GOT3 (cell line): ENCODE data around the gene SLC16A1.
"Not testable (repeated sequence)": the region's sequence is repeated elsewhere in the genome, so short reads cannot be mapped to it uniquely, and the experiment has no call there.

ENCODE experiments used
- DNase-seq: peaks from one replicate; lab custom pipeline; 2025; ENCODE audit warnings: mixed read lengths; lab: John Stamatoyannopoulos, UW

Gene SLC16A1

GRCh38 chr1:112955773-112956543 is at the start of gene SLC16A1:
Gene SLC16A1 (minus strand): TSS chr1:112956196. CDS start chr1:112929308, 26,888 bp downstream.
- peak; percentile 49 for DNase-seq

- no peak for DNase-seq
Measured at GRCh38 chr1:113003751-113004690, 48.0 kb upstream of the SLC16A1 start.

GRCh38 chr1:113002297-113002696 is 46.3 kb upstream of the SLC16A1 start:
- no peak for DNase-seq

GRCh38 chr1:112998592-112999235 is 42.7 kb upstream of the SLC16A1 start:
- DNase-seq, result no peak

GRCh38 chr1:112997781-112998180 is 41.8 kb upstream of the SLC16A1 start:
- no peak for DNase-seq

GRCh38 chr1:112995890-112996289 is 39.9 kb upstream of the SLC16A1 start:
- no peak for DNase-seq

GRCh38 chr1:112995021-112995420 is 39.0 kb upstream of the SLC16A1 start:
- not testable (repeated sequence) for DNase-seq

- no peak for DNase-seq
Measured at GRCh38 chr1:112992780-112993179, 36.8 kb upstream of the SLC16A1 start.

- DNase-seq, result no peak
Measured at GRCh38 chr1:112991402-112992120, 35.6 kb upstream of the SLC16A1 start.

- no peak for DNase-seq
Measured at GRCh38 chr1:112990271-112990670, 34.3 kb upstream of the SLC16A1 start.

GRCh38 chr1:112988367-112988766 is 32.4 kb upstream of the SLC16A1 start:
- no peak for DNase-seq

GRCh38 chr1:112985123-112985522 is 29.1 kb upstream of the SLC16A1 start:
- no peak for DNase-seq

GRCh38 chr1:112983537-112984131 is 27.6 kb upstream of the SLC16A1 start:
- no peak for DNase-seq

GRCh38 chr1:112982853-112983536 is 27.0 kb upstream of the SLC16A1 start:
- no peak for DNase-seq

GRCh38 chr1:112982328-112982727 is 26.3 kb upstream of the SLC16A1 start:
- no peak for DNase-seq

GRCh38 chr1:112981834-112982233 is 25.8 kb upstream of the SLC16A1 start:
- DNase-seq, result not testable (repeated sequence)

- DNase-seq, result no peak
Measured at GRCh38 chr1:112981426-112981825, 25.4 kb upstream of the SLC16A1 start.

- no peak for DNase-seq
Measured at GRCh38 chr1:112975336-112975735, 19.3 kb upstream of the SLC16A1 start.

- DNase-seq, result no peak
Measured at GRCh38 chr1:112974646-112975045, 18.6 kb upstream of the SLC16A1 start.

GRCh38 chr1:112973788-112974187 is 17.8 kb upstream of the SLC16A1 start:
- no peak for DNase-seq

- DNase-seq, result no peak
Measured at GRCh38 chr1:112971006-112971405, 15.0 kb upstream of the SLC16A1 start.
